ENCODE data around the gene PAQR8. TPM values are rescaled to one million over a fixed set of nuclear protein-coding genes. Genes with fewer than 3 reads are reported as not detected.

Gene PAQR8
- total and polyA plus RNA-seq, 2 experiments from 2014 or later = 20.8 to 36.9 TPM

DNA sequence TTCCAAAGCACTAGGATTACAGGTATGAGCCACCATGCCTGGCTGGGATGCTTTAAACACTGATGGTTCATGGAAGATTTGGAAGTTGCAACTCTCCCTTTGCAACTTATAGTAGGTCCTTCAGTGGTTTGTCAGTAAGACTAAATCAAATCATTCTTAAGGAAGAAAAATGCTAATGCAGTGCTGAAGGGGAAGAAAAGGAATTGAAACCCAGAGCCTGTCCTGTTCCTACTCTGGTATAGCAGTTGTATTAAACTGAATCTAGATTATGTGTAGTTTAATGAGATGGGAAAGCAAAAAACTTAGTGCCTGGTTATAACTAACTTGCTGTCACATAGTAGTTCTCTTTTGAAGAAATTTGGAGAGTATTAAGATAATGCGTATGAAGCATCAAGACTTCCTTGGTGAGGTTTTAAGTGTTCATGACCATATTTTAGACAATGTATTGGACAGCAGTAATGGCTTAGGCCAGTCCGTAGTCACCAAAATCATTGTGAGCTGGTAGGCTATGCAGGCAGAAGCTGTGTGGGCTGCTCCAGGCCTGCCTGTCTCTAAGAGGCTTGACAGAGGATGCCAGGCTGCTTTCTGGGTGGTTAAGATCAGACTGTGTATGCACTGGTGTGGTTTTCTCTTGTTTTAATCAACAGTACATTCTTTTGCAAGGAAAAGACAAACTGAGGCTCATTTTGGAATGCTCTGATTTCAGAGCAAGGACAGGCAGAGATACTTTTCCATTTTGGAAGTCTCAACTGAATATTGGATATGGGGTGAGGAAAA is 14.0 kb downstream of the PAQR8 start:
- WGBS (ENCODE audit: low lambda C conversion rate, missing lambda C conversion rate) = 96% methylated on average over 2 of the region's 2 CpGs
- Histone ChIP-seq H3K4me1 (ENCODE audit: insufficient read depth) (peaks cover 9% of the 10 kb centered on the region), H3K9me3 (ENCODE audit: low read depth) (no peaks in the 10 kb centered on the region), H3K27ac (no peak overlapping the region), H4K20me1 (ENCODE audit: insufficient read depth, poor library complexity, severe bottlenecking) (no peaks in the 10 kb centered on the region), H3K9me2 (replicated peaks; ENCODE audit: insufficient read depth) (no peaks in the 10 kb centered on the region), H3K27me3 (no peaks in the 10 kb centered on the region), H3K79me2 (peaks cover 82% of the 10 kb centered on the region), H3K36me3 (replicated peaks; ENCODE audit: insufficient read depth, low read depth) (no peaks in the 10 kb centered on the region), H2AFZ (no peak overlapping the region), H3K4me3 (no peak overlapping the region), H3K4me2 (no peak overlapping the region)
- DNase-seq (ENCODE audit: low spot score) = no peak
- TF ChIP-seq, protein P1, sequence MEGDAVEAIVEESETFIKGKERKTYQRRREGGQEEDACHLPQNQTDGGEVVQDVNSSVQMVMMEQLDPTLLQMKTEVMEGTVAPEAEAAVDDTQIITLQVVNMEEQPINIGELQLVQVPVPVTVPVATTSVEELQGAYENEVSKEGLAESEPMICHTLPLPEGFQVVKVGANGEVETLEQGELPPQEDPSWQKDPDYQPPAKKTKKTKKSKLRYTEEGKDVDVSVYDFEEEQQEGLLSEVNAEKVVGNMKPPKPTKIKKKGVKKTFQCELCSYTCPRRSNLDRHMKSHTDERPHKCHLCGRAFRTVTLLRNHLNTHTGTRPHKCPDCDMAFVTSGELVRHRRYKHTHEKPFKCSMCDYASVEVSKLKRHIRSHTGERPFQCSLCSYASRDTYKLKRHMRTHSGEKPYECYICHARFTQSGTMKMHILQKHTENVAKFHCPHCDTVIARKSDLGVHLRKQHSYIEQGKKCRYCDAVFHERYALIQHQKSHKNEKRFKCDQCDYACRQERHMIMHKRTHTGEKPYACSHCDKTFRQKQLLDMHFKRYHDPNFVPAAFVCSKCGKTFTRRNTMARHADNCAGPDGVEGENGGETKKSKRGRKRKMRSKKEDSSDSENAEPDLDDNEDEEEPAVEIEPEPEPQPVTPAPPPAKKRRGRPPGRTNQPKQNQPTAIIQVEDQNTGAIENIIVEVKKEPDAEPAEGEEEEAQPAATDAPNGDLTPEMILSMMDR (IDR thresholded peaks at IDR 0.05; ENCODE audit: poor library complexity) = no peak
- TF ChIP-seq EZH2phosphoT487 (IDR thresholded peaks at IDR 0.05; ENCODE audit: low read depth, severe bottlenecking, unreplicated experiment) (no peak), EZH2 (IDR thresholded peaks at IDR 0.05; ENCODE audit: borderline replicate concordance) (no peak)

DNA sequence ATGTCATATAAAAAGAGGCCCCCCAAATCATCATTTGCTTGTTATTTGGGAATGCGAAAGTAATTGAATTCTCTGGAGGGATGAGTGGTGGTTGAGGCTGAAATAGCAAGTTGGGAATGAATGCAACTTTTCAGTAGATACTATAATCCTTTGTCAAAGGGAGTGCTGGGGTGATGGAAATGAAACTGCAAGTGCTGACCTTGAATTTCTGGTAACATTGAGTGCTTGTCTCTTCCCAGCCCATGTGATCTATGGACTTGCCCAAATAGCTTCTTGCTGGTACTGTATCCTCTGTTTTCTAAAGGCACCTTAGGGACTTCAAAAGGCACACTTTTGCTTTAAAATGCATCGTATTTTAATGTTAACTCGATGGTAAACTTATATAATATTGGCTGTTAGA is 14.8 kb downstream of the PAQR8 start:
- H3K79me2 ChIP-seq = peaks cover 82% of the 10 kb centered on the region
- TF ChIP-seq EZH2phosphoT487 (IDR thresholded peaks at IDR 0.05; ENCODE audit: low read depth, severe bottlenecking, unreplicated experiment) = no peak
- TF ChIP-seq, protein P1 (IDR thresholded peaks at IDR 0.05; ENCODE audit: poor library complexity) = no peak
- TF ChIP-seq EZH2 (IDR thresholded peaks at IDR 0.05; ENCODE audit: borderline replicate concordance) = no peak
- no peaks in the 10 kb centered on the region for H3K36me3 ChIP-seq (replicated peaks; ENCODE audit: insufficient read depth, low read depth)
- H2AFZ ChIP-seq = no peak overlapping the region
- WGBS (ENCODE audit: low lambda C conversion rate, missing lambda C conversion rate) = 94% methylated on average over 3 of the region's 3 CpGs
- H3K4me2 ChIP-seq = no peak overlapping the region
- H3K9me2 ChIP-seq (replicated peaks; ENCODE audit: insufficient read depth) = no peaks in the 10 kb centered on the region
- H3K4me3 ChIP-seq = no peak overlapping the region
- no peak overlapping the region for H3K27ac ChIP-seq
- no peaks in the 10 kb centered on the region for H3K27me3 ChIP-seq
- peaks cover 8% of the 10 kb centered on the region for H3K4me1 ChIP-seq (ENCODE audit: insufficient read depth)
- no peaks in the 10 kb centered on the region for H4K20me1 ChIP-seq (ENCODE audit: insufficient read depth, poor library complexity, severe bottlenecking)
- no peak for DNase-seq (ENCODE audit: low spot score)
- no peaks in the 10 kb centered on the region for H3K9me3 ChIP-seq (ENCODE audit: low read depth)

DNA sequence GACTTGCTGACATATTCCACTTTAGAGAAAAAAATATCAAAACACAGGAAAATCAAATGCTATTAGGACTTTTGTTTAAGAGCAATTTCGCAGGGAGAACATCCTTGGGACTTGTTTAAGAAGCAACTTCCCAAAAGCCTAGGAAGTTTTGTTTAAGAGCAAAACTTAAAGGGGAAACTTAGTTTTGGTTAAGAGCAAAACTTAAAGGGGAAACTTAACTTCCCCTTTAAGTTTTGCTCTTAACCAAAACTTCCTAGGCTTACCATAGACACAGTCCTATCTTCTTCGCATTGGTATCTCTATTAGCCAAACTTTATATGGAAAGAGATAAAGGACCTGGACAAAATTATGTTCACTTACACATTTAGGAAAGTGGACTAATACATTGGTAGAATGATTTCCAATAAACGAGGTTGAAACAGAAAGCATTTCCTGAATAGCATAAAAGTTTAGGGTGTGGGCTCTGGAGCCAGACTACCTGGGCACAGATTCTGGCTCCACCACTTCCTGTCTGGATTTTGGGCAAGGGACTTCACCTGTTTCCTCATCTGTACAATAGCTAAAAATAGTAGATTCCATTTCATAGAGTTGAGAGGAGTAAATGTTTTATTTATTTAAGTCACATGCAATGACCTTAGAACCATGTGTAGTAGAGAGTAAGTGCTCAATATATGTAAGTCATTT is 15.7 kb downstream of the PAQR8 start:
- Histone ChIP-seq H3K9me3 (ENCODE audit: low read depth) (no peaks in the 10 kb centered on the region), H3K9me2 (replicated peaks; ENCODE audit: insufficient read depth) (no peaks in the 10 kb centered on the region), H3K27me3 (no peaks in the 10 kb centered on the region), H3K4me1 (ENCODE audit: insufficient read depth) (no peaks in the 10 kb centered on the region), H2AFZ (no peak overlapping the region), H3K36me3 (replicated peaks; ENCODE audit: insufficient read depth, low read depth) (no peaks in the 10 kb centered on the region), H3K79me2 (peaks cover 83% of the 10 kb centered on the region), H4K20me1 (ENCODE audit: insufficient read depth, poor library complexity, severe bottlenecking) (no peaks in the 10 kb centered on the region), H3K4me3 (no peak overlapping the region), H3K27ac (peak overlapping the region; percentile 13), H3K4me2 (no peak overlapping the region)
- TF ChIP-seq EZH2 (IDR thresholded peaks at IDR 0.05; ENCODE audit: borderline replicate concordance) (no peak), EZH2phosphoT487 (IDR thresholded peaks at IDR 0.05; ENCODE audit: low read depth, severe bottlenecking, unreplicated experiment) (no peak)
- TF ChIP-seq, protein P1 (IDR thresholded peaks at IDR 0.05; ENCODE audit: poor library complexity) = no peak
- WGBS (ENCODE audit: low lambda C conversion rate, missing lambda C conversion rate) = 84% methylated on average over 3 of the region's 3 CpGs
- no peak for DNase-seq (ENCODE audit: low spot score)
